Large intestine (tissue), 3 donors: ENCODE results near the gene FGF14. TPM values are rescaled to one million over a fixed set of nuclear protein-coding genes. Genes with fewer than 3 reads are reported as not detected.

Source experiments
- DNase-seq, 2 donors: peaks; one replicate each; pipeline versions ENCODE4 v3.0.0 to v3.0.0-alpha.2; 2013
- H3K27ac ChIP-seq: one replicate; pipeline ENCODE4 v1.5.1; 2013; ENCODE audit warnings: low read length
- H3K27me3 ChIP-seq: 2 replicates; pipeline ENCODE4 v1.6.1; 2013; ENCODE audit warnings: low read length; ENCODE audit not compliant: control insufficient read depth, insufficient read depth
- H3K36me3 ChIP-seq: 2 replicates; pipeline ENCODE4 v1.6.1; 2013; ENCODE audit warnings: low read length; ENCODE audit not compliant: control insufficient read depth, insufficient read depth
- H3K4me1 ChIP-seq: one replicate; pipeline ENCODE4 v1.6.1; 2013; ENCODE audit warnings: low read length; ENCODE audit not compliant: control insufficient read depth, insufficient read depth
- H3K4me3 ChIP-seq: one replicate; pipeline ENCODE4 v1.5.1; 2013; ENCODE audit warnings: low read length
- H3K9me3 ChIP-seq: one replicate; pipeline ENCODE4 v1.6.1; 2013; ENCODE audit warnings: mild to moderate bottlenecking, low read depth, low read length, moderate library complexity; ENCODE audit not compliant: control insufficient read depth
- whole genome bisulfite sequencing: methylation state at CpG from one replicate; pipeline ENCODE4 v1.1.5; 2013; ENCODE audit warnings: low lambda C conversion rate; ENCODE audit not compliant: insufficient coverage; 5-methylcytosine and 5-hydroxymethylcytosine counted together
- polyA plus RNA-seq: library from polyadenylated mRNA; unstranded; fragments of 120-200 nt; gene quantifications from one replicate; pipeline ENCODE4 v1.2.1, GENCODE V29; 2013

FGF14 gene
- polyA plus RNA-seq, 1 donor = 2.1 TPM

- Histone ChIP-seq H3K4me3 (no peak overlapping the region), H3K27me3 (no peaks in the 10 kb centered on the region), H3K36me3 (no peaks in the 10 kb centered on the region), H3K27ac (no peak overlapping the region), H3K4me1 (no peaks in the 10 kb centered on the region), H3K9me3 (no peaks in the 10 kb centered on the region)
- WGBS = no CpG with 5 or more reads among the region's 1 CpG
- no peak for DNase-seq
These were observed 674.7 kb downstream of the FGF14 start for GRCh38 chr13:101727118-101727517.

GRCh38 chr13:101726681-101727080 lies 675.2 kb downstream of the FGF14 start:
- no peaks in the 10 kb centered on the region for H3K9me3 ChIP-seq
- no peak for DNase-seq
- WGBS = no CpG with 5 or more reads among the region's 2 CpGs
- no peak overlapping the region for H3K4me3 ChIP-seq
- no peak overlapping the region for H3K27ac ChIP-seq
- H3K4me1 ChIP-seq = no peaks in the 10 kb centered on the region
- no peaks in the 10 kb centered on the region for H3K36me3 ChIP-seq
- no peaks in the 10 kb centered on the region for H3K27me3 ChIP-seq

- no peaks in the 10 kb centered on the region for H3K4me1 ChIP-seq
- H3K27me3 ChIP-seq = no peaks in the 10 kb centered on the region
- WGBS = 100% methylated on average over 1 of the region's 3 CpGs
- no peaks in the 10 kb centered on the region for H3K36me3 ChIP-seq
- H3K4me3 ChIP-seq = no peak overlapping the region
- H3K27ac ChIP-seq = no peak overlapping the region
- H3K9me3 ChIP-seq = no peaks in the 10 kb centered on the region
- DNase-seq = no peak
These were observed 683.4 kb downstream of the FGF14 start for GRCh38 chr13:101718496-101718895.

GRCh38 chr13:101717353-101717752 lies 684.5 kb downstream of the FGF14 start:
- WGBS = 52% methylated on average over 7 of the region's 10 CpGs

DNA sequence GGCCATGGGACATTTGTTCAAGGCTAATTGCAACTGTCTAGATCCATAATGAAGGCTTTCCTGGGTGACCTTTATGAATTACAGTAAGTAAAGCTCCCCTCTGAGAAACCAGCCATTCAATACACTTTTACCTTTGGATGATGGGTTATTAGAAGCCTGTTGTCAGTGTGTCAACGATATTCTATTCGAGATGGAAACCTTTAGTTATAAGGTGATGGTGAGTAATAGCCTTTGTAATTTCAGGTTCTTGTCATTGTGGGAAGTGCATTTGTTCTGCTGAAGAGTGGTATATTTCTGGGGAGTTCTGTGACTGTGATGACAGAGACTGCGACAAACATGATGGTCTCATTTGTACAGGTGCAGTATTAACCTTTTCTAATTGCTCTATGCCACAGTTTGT lies 687.7 kb downstream of the FGF14 start:
- Histone ChIP-seq H3K4me1 (no peaks in the 10 kb centered on the region), H3K27ac (no peak overlapping the region), H3K4me3 (no peak overlapping the region), H3K9me3 (no peaks in the 10 kb centered on the region), H3K27me3 (no peaks in the 10 kb centered on the region), H3K36me3 (no peaks in the 10 kb centered on the region)
- no peak for DNase-seq
- WGBS = no CpG with 5 or more reads among the region's 3 CpGs

More at GRCh38 chr13:101717353-101717752, 684.5 kb downstream of the FGF14 start:
- no peaks in the 10 kb centered on the region for H3K4me1 ChIP-seq
- no peak for DNase-seq
- no peak overlapping the region for H3K27ac ChIP-seq
- no peaks in the 10 kb centered on the region for H3K9me3 ChIP-seq
- H3K4me3 ChIP-seq = no peak overlapping the region
- no peaks in the 10 kb centered on the region for H3K27me3 ChIP-seq
- H3K36me3 ChIP-seq = no peaks in the 10 kb centered on the region

GRCh38 chr13:101712026-101712348 lies 689.9 kb downstream of the FGF14 start:
- H3K27ac ChIP-seq = no peak overlapping the region
- 86% methylated on average over 1 of the region's 2 CpGs for WGBS

DNA sequence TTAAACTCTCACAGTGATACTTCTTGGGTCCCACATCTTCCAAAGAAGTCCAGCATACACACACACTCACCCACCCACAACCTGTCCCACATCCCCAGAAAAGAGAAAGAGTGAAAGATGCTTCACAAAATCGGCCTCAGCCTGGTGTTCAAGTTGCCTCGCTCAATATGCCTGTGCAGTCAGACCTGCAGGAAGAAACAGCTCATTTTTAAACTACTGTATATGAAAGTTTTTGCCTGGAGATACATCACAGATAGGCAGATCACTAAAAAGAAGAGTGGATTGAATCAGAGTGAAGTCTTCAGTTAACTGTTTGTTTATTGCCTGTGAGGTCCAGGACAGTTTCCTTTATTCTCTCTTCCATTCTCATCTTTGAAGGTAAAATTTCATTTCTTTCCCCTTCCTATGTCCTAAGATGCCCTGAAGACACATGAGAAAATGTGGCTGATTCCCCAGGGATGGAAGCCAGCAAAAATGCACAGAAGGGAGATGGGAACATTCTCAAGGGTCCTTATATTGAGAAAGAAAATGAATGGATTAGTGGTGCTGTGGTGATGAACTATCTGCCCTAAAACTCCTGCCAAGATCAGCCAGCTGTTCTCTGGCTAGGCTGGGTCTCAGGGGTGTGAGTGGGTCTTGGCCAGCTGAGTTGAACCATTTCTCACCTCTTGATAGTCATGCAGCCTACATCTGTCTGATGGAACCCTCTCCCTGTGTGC lies 690.4 kb downstream of the FGF14 start:
- no peaks in the 10 kb centered on the region for H3K27me3 ChIP-seq
- DNase-seq = no peak
- H3K27ac ChIP-seq = no peak overlapping the region
- no peak overlapping the region for H3K4me3 ChIP-seq
- H3K9me3 ChIP-seq = no peaks in the 10 kb centered on the region
- H3K36me3 ChIP-seq = no peaks in the 10 kb centered on the region
- no peaks in the 10 kb centered on the region for H3K4me1 ChIP-seq
- 80% methylated on average over 1 of the region's 2 CpGs for WGBS

More at GRCh38 chr13:101712026-101712348, 689.9 kb downstream of the FGF14 start:
- no peaks in the 10 kb centered on the region for H3K9me3 ChIP-seq
- DNase-seq = no peak
- H3K36me3 ChIP-seq = no peaks in the 10 kb centered on the region
- H3K4me3 ChIP-seq = no peak overlapping the region
- no peaks in the 10 kb centered on the region for H3K27me3 ChIP-seq
- H3K4me1 ChIP-seq = no peaks in the 10 kb centered on the region

DNA sequence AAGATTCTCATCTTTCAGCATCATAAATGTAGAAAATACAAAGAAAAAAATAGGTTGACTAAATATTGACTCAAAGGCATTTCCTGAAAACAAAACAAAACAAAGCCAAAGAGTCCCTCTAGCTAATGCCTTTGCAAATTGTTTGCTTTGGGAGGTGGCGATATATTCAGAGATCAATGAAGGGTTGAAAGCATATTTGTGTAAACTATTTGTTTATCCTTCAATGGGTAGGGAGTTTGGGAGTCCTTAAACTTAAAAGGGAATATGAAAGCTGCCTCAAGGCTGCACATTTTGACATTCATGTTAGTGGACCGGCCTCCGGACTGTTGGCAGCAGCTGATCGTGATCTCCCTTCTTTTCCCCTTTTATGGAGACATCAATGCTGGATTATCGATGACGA lies 691.9 kb downstream of the FGF14 start:
- 76% methylated on average over 2 of the region's 6 CpGs for WGBS
- Histone ChIP-seq H3K9me3 (no peaks in the 10 kb centered on the region), H3K4me3 (no peak overlapping the region), H3K27me3 (no peaks in the 10 kb centered on the region), H3K36me3 (no peaks in the 10 kb centered on the region), H3K27ac (no peak overlapping the region), H3K4me1 (no peaks in the 10 kb centered on the region)
- DNase-seq = no peak

GRCh38 chr13:101708115-101708514 lies 693.7 kb downstream of the FGF14 start:
- Histone ChIP-seq H3K27me3 (no peaks in the 10 kb centered on the region), H3K9me3 (no peaks in the 10 kb centered on the region), H3K4me1 (no peaks in the 10 kb centered on the region), H3K27ac (no peak overlapping the region), H3K4me3 (no peak overlapping the region), H3K36me3 (no peaks in the 10 kb centered on the region)
- no peak for DNase-seq
- WGBS = no CpG with 5 or more reads among the region's 1 CpG

GRCh38 chr13:101707659-101708058 lies 694.2 kb downstream of the FGF14 start:
- Histone ChIP-seq H3K4me1 (no peaks in the 10 kb centered on the region), H3K27me3 (no peaks in the 10 kb centered on the region), H3K9me3 (no peaks in the 10 kb centered on the region), H3K4me3 (no peak overlapping the region), H3K36me3 (no peaks in the 10 kb centered on the region), H3K27ac (no peak overlapping the region)
- WGBS = no CpG with 5 or more reads among the region's 2 CpGs
- DNase-seq = no peak

GRCh38 chr13:101706651-101707050 lies 695.2 kb downstream of the FGF14 start:
- Histone ChIP-seq H3K27me3 (no peaks in the 10 kb centered on the region), H3K9me3 (no peaks in the 10 kb centered on the region), H3K36me3 (no peaks in the 10 kb centered on the region), H3K4me3 (no peak overlapping the region), H3K4me1 (no peaks in the 10 kb centered on the region), H3K27ac (no peak overlapping the region)
- WGBS = no CpG with 5 or more reads among the region's 6 CpGs
- DNase-seq = no peak
